GM21381 (cell line): ENCODE measurements around the gene GALNTL6.
"Not testable (repeated sequence)": the region's sequence is repeated elsewhere in the genome, so short reads cannot be mapped to it uniquely, and the experiment has no call there.

Experiments
- ATAC-seq: cut with Tn5 transposase; IDR thresholded peaks from one replicate; pipeline ENCODE4 v1.9.1; 2021; ENCODE audit warnings: mild to moderate bottlenecking, moderate library complexity; ENCODE audit not compliant: unreplicated experiment

Gene GALNTL6

GRCh38 chr4:173038192-173038896, 1225.1 kb downstream of the GALNTL6 start:
- no peak for ATAC-seq

GRCh38 chr4:173039617-173040577, 1226.7 kb downstream of the GALNTL6 start:
- no peak for ATAC-seq

GRCh38 chr4:173041482-173041881, 1228.3 kb downstream of the GALNTL6 start:
- no peak for ATAC-seq

- ATAC-seq: not testable (repeated sequence)
Measured at GRCh38 chr4:173042139-173042538, 1228.9 kb downstream of the GALNTL6 start.

- ATAC-seq: no peak
Measured at GRCh38 chr4:173044340-173044739, 1231.1 kb downstream of the GALNTL6 start.

- ATAC-seq: no peak
Measured at GRCh38 chr4:173045571-173045970, 1232.4 kb downstream of the GALNTL6 start.

- ATAC-seq: no peak
Measured at GRCh38 chr4:173046144-173046543, 1232.9 kb downstream of the GALNTL6 start.

- no peak for ATAC-seq
Measured at GRCh38 chr4:173046818-173047217, 1233.6 kb downstream of the GALNTL6 start.

- no peak for ATAC-seq
Measured at GRCh38 chr4:173051232-173051631, 1238.0 kb downstream of the GALNTL6 start.

- ATAC-seq: no peak
Measured at GRCh38 chr4:173051716-173052115, 1238.5 kb downstream of the GALNTL6 start.

- no peak for ATAC-seq
Measured at GRCh38 chr4:173052439-173052838, 1239.2 kb downstream of the GALNTL6 start.

GRCh38 chr4:173056271-173056670, 1243.1 kb downstream of the GALNTL6 start:
- no peak for ATAC-seq

GRCh38 chr4:173056710-173057109, 1243.5 kb downstream of the GALNTL6 start:
- ATAC-seq: no peak

- ATAC-seq: no peak
Measured at GRCh38 chr4:173057442-173057841, 1244.2 kb downstream of the GALNTL6 start.

- ATAC-seq: no peak
Measured at GRCh38 chr4:173057901-173058300, 1244.7 kb downstream of the GALNTL6 start.

GRCh38 chr4:173061160-173061559, 1248.0 kb downstream of the GALNTL6 start:
- no peak for ATAC-seq

- ATAC-seq: no peak
Measured at GRCh38 chr4:173073939-173074500, 1260.8 kb downstream of the GALNTL6 start.

GRCh38 chr4:173074501-173074946, 1261.3 kb downstream of the GALNTL6 start:
- no peak for ATAC-seq

GRCh38 chr4:173076903-173077634, 1263.9 kb downstream of the GALNTL6 start:
- ATAC-seq: no peak

- ATAC-seq: no peak
Measured at GRCh38 chr4:173088144-173088543, 1274.9 kb downstream of the GALNTL6 start.
